NB4 (cell line): ENCODE results near the gene CNTN4.

Source experiments
- POLR2A ChIP-seq: IDR thresholded peaks from 2 replicates; pipeline ENCODE4 v1.6.1; 2011; ENCODE audit warnings: mild to moderate bottlenecking; ENCODE audit not compliant: insufficient read length; ENCODE audit errors: extremely low read depth
- TF ChIP-seq, protein P1 (sequence below): IDR thresholded peaks from one replicate; pipeline ENCODE4 v1.5.1; 2012; ENCODE audit warnings: low read depth, low read length
- TF ChIP-seq, protein P2 (sequence below): IDR thresholded peaks from 2 replicates; pipeline ENCODE4 v1.6.1; 2011; ENCODE audit warnings: low read depth, low read length

DNA sequence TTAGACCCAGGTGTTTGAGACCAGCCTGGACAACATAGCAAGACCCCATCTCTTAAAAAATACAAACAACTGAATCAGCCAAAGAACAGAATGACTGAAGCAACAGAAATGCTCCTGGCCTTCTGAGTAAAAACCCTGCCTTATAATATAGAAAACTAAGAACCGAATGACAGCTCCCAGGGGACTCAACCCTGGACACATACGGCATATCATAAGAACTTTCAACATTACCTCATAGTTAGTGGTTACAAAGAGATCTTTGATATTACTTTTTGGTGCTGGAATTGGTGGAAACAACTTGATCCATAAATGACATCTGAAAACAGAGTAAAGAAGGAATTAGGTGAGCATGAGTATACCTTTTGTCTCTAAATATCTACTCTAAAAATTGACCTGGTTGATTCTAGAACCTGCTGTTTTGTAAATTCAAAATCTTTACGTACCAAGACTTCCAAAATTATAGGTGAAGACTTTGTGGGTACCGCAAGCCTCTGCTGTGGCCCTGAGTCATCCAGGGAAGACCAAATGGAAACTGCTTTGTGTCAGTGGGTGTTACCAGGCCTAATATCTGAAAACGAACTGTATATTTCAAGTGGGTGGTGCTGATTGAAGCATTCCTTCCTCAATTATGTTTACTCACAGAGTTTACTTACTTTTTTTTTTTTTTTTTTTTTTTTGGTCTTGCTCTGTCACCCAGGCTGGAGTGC lies 976.0 kb downstream of the CNTN4 start:
- TF ChIP-seq, protein P1, sequence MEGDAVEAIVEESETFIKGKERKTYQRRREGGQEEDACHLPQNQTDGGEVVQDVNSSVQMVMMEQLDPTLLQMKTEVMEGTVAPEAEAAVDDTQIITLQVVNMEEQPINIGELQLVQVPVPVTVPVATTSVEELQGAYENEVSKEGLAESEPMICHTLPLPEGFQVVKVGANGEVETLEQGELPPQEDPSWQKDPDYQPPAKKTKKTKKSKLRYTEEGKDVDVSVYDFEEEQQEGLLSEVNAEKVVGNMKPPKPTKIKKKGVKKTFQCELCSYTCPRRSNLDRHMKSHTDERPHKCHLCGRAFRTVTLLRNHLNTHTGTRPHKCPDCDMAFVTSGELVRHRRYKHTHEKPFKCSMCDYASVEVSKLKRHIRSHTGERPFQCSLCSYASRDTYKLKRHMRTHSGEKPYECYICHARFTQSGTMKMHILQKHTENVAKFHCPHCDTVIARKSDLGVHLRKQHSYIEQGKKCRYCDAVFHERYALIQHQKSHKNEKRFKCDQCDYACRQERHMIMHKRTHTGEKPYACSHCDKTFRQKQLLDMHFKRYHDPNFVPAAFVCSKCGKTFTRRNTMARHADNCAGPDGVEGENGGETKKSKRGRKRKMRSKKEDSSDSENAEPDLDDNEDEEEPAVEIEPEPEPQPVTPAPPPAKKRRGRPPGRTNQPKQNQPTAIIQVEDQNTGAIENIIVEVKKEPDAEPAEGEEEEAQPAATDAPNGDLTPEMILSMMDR, result no peak
- TF ChIP-seq POLR2A, result no peak
- TF ChIP-seq, protein P2, sequence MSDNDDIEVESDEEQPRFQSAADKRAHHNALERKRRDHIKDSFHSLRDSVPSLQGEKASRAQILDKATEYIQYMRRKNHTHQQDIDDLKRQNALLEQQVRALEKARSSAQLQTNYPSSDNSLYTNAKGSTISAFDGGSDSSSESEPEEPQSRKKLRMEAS, result no peak
